Measurements from ENCODE around the gene GABARAPL1. TPM values are rescaled to one million over a fixed set of nuclear protein-coding genes. Genes with fewer than 3 reads are reported as not detected.

The GABARAPL1 gene
- total and polyA plus RNA-seq, 10 of the 15 experiments (the other 5 are each of a cell fraction or from before 2014, with no cell fraction given): 0.42 to 3.7 (median 1.4) TPM

DNA sequence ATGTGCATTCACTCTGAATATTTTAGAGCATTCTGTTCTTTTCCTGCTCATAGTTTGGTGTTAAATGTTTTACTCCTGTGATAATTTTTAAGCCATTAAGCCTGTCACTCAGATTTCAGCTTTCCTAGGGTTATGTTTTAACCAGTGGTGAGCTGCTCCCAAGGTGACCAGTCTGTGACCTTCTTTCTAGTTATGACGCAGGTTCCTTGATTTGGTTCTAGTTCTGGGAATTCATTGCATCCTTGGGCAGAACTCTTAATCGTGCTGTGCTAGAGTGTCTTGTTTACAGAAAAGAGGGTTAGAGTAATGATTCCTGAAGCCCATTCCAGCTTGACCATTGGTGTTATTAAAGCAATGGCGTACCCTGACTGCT is 2.2 kb downstream of the GABARAPL1 start:
- Histone ChIP-seq H4K20me1 (ENCODE audit: control insufficient read depth, insufficient read depth) (no peaks in the 10 kb centered on the region), H3K27me3 (replicated peaks in 1 of 2; ENCODE audit: control insufficient read depth in 2 of 2, insufficient read depth in 2 of 2, low read length in 1 of 2) (peaks cover 0 to 3% of the 10 kb centered on the region in 2 experiments; a peak in 2 of 4 replicates), H3K4me3 (no peak overlapping the region), H3K36me3 (ENCODE audit: control insufficient read depth in 2 of 2, insufficient read depth in 2 of 2, low read length in 1 of 2) (no peaks in the 10 kb centered on the region), H3K4me1 (ENCODE audit: control insufficient read depth, insufficient read depth, low read length) (peaks cover 6% of the 10 kb centered on the region; the same call in 1 of the 2 replicates), H3K9ac (ENCODE audit: control insufficient read depth, insufficient read depth, low read length) (no peak overlapping the region), H3K79me2 (ENCODE audit: control insufficient read depth, insufficient read depth, low read length) (no peaks in the 10 kb centered on the region), H3K9me3 (replicated peaks; ENCODE audit: control insufficient read depth, insufficient read depth, low read length) (no peaks in the 10 kb centered on the region), H2AFZ (ENCODE audit: control insufficient read depth, low read depth, low read length) (no peak overlapping the region), H3K27ac (ENCODE audit: control insufficient read depth, insufficient read depth) (no peak overlapping the region), H3K4me2 (ENCODE audit: control insufficient read depth, insufficient read depth) (peak overlapping the region; percentile 47; the same call in 1 of the 2 replicates)
- ChIA-PET POLR2A (no interaction called here), SMC1A (ENCODE audit: uncharacterized antibody, unreplicated experiment) (interaction anchor here (0.7 to 2.4 kb wide), 4 partner anchors 13 to 46 kb away, joined by 3 to 6 read pairs (median 4); no protein-coding TSS in a partner anchor), CTCF (interaction anchor here (1.0 kb wide), 1 partner anchor 21 kb away, joined by 4 read pairs; no protein-coding TSS in a partner anchor), RAD21 (ENCODE audit: unreplicated experiment) (no interaction called here)
- TF ChIP-seq PBX3 (IDR thresholded peaks at IDR 0.05; ENCODE audit: insufficient replicate concordance, low read depth, low read length): no peak
- DNase-seq (ENCODE audit: low read depth, low spot score) (no peak), FAIRE-seq (no peak), ATAC-seq (no peak)
- no TSS peak for BruUV-seq (replicated peaks)
- in situ Hi-C loops (cut with MboI): no loop called here
- WGBS (ENCODE audit: insufficient coverage, insufficient replicate concordance, low lambda C conversion rate, missing lambda C conversion rate): 81% methylated on average over 3 of the region's 3 CpGs
- intact Hi-C loops (cut with micrococcal nuclease; ENCODE audit: unreplicated experiment): no loop called here

GRCh38 chr12:10215436-10215835 is 2.8 kb downstream of the GABARAPL1 start:
- POLR2A ChIA-PET: interaction anchor here (0.7 kb wide), 1 partner anchor 402 kb away, joined by 3 read pairs; no protein-coding TSS in a partner anchor

More at GRCh38 chr12:10215436-10215835, 2.8 kb downstream of the GABARAPL1 start:
- FAIRE-seq (no peak), ATAC-seq (no peak), DNase-seq (ENCODE audit: low read depth, low spot score) (no peak)
- Histone ChIP-seq H2AFZ (ENCODE audit: control insufficient read depth, low read depth, low read length) (no peak overlapping the region), H3K4me2 (ENCODE audit: control insufficient read depth, insufficient read depth) (peak overlapping the region; percentile 47; the same call in 1 of the 2 replicates), H3K36me3 (ENCODE audit: control insufficient read depth in 2 of 2, insufficient read depth in 2 of 2, low read length in 1 of 2) (no peaks in the 10 kb centered on the region), H3K4me1 (ENCODE audit: control insufficient read depth, insufficient read depth, low read length) (peaks cover 6% of the 10 kb centered on the region; the same call in 1 of the 2 replicates), H3K9ac (ENCODE audit: control insufficient read depth, insufficient read depth, low read length) (no peak overlapping the region), H3K9me3 (replicated peaks; ENCODE audit: control insufficient read depth, insufficient read depth, low read length) (no peaks in the 10 kb centered on the region), H3K4me3 (no peak overlapping the region), H3K79me2 (ENCODE audit: control insufficient read depth, insufficient read depth, low read length) (no peaks in the 10 kb centered on the region), H4K20me1 (ENCODE audit: control insufficient read depth, insufficient read depth) (no peaks in the 10 kb centered on the region), H3K27ac (ENCODE audit: control insufficient read depth, insufficient read depth) (no peak overlapping the region), H3K27me3 (replicated peaks in 1 of 2; ENCODE audit: control insufficient read depth in 2 of 2, insufficient read depth in 2 of 2, low read length in 1 of 2) (peaks cover 0 to 3% of the 10 kb centered on the region in 2 experiments; a peak in 2 of 4 replicates)
- ChIA-PET CTCF (no interaction called here), RAD21 (ENCODE audit: unreplicated experiment) (no interaction called here), SMC1A (ENCODE audit: uncharacterized antibody, unreplicated experiment) (interaction anchor here (1.1 to 2.4 kb wide), 2 partner anchors 13 to 20 kb away, joined by 3 to 6 read pairs; no protein-coding TSS in a partner anchor)
- intact Hi-C loops (cut with micrococcal nuclease; ENCODE audit: unreplicated experiment): no loop called here
- TF ChIP-seq, protein P1, sequence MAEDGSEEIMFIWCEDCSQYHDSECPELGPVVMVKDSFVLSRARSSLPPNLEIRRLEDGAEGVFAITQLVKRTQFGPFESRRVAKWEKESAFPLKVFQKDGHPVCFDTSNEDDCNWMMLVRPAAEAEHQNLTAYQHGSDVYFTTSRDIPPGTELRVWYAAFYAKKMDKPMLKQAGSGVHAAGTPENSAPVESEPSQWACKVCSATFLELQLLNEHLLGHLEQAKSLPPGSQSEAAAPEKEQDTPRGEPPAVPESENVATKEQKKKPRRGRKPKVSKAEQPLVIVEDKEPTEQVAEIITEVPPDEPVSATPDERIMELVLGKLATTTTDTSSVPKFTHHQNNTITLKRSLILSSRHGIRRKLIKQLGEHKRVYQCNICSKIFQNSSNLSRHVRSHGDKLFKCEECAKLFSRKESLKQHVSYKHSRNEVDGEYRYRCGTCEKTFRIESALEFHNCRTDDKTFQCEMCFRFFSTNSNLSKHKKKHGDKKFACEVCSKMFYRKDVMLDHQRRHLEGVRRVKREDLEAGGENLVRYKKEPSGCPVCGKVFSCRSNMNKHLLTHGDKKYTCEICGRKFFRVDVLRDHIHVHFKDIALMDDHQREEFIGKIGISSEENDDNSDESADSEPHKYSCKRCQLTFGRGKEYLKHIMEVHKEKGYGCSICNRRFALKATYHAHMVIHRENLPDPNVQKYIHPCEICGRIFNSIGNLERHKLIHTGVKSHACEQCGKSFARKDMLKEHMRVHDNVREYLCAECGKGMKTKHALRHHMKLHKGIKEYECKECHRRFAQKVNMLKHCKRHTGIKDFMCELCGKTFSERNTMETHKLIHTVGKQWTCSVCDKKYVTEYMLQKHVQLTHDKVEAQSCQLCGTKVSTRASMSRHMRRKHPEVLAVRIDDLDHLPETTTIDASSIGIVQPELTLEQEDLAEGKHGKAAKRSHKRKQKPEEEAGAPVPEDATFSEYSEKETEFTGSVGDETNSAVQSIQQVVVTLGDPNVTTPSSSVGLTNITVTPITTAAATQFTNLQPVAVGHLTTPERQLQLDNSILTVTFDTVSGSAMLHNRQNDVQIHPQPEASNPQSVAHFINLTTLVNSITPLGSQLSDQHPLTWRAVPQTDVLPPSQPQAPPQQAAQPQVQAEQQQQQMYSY (CRISPR knock-in tag; IDR thresholded peaks at IDR 0.05): no peak
- no peak for TF ChIP-seq NBN (IDR thresholded peaks at IDR 0.05)
- peak; percentile 59 for TF ChIP-seq RUNX3 (IDR thresholded peaks at IDR 0.05; ENCODE audit: low read length)
- WGBS (ENCODE audit: insufficient coverage, insufficient replicate concordance, low lambda C conversion rate, missing lambda C conversion rate): 34% methylated on average over 2 of the region's 2 CpGs
- BruUV-seq (replicated peaks): no TSS peak
- in situ Hi-C loops (cut with MboI): no loop called here

Measured in GM12878 (cell line).